CD4-positive, alpha-beta T cell treated with Interleukin-4 for 1 hour (primary cell): ENCODE data around the gene EYA3.

ENCODE experiments used
- DNase-seq, 2 donors: peaks; one replicate each; pipeline ENCODE4 v3.0.0-alpha.2; 2020 to 2022

Gene EYA3

GRCh38 chr1:28088168-28088961 lies at the start of gene EYA3:
EYA3 (minus strand) TSS chr1:28088610; CDS start chr1:28058026, 30,584 bp downstream.
- DNase-seq = peak; percentile 99 to 100

GRCh38 chr1:28136922-28137613 lies 48.7 kb upstream of the EYA3 start:
- peak in 1 of 2 donors; percentile 24 for DNase-seq

- DNase-seq = no peak
Measured at GRCh38 chr1:28136169-28136921, 47.9 kb upstream of the EYA3 start.

- DNase-seq = no peak
Measured at GRCh38 chr1:28135371-28136168, 47.2 kb upstream of the EYA3 start.

GRCh38 chr1:28134651-28135207 lies 46.3 kb upstream of the EYA3 start:
- no peak for DNase-seq

- DNase-seq = no peak
Measured at GRCh38 chr1:28132171-28133167, 44.1 kb upstream of the EYA3 start.

- no peak for DNase-seq
Measured at GRCh38 chr1:28130901-28131300, 42.5 kb upstream of the EYA3 start.

GRCh38 chr1:28129150-28129549 lies 40.7 kb upstream of the EYA3 start:
- DNase-seq = no peak

- no peak for DNase-seq
Measured at GRCh38 chr1:28127617-28128257, 39.3 kb upstream of the EYA3 start.

- DNase-seq = no peak
Measured at GRCh38 chr1:28126783-28127490, 38.5 kb upstream of the EYA3 start.

- no peak for DNase-seq
Measured at GRCh38 chr1:28126212-28126611, 37.8 kb upstream of the EYA3 start.

- peak in 1 of 2 donors; percentile 27 for DNase-seq
Measured at GRCh38 chr1:28123461-28123961, 35.1 kb upstream of the EYA3 start.

- no peak for DNase-seq
Measured at GRCh38 chr1:28122183-28122582, 33.8 kb upstream of the EYA3 start.

- no peak for DNase-seq
Measured at GRCh38 chr1:28119556-28119955, 31.1 kb upstream of the EYA3 start.

GRCh38 chr1:28118640-28119307 lies 30.4 kb upstream of the EYA3 start:
- DNase-seq = no peak

- DNase-seq = peak; percentile 55 to 76
Measured at GRCh38 chr1:28115267-28115666, 26.9 kb upstream of the EYA3 start.

GRCh38 chr1:28114844-28115243 lies 26.4 kb upstream of the EYA3 start:
- no peak for DNase-seq

- DNase-seq = no peak
Measured at GRCh38 chr1:28113242-28113572, 24.8 kb upstream of the EYA3 start.
